Loucy (cell line): ENCODE results near the gene APOF.

Source experiments
- CTCF ChIP-seq: fragments of 200-600 bp; sonication (generic); conservative IDR thresholded peaks from 2 replicates; pipeline ENCODE4 v1.5.1; 2014; ENCODE audit warnings: mild to moderate bottlenecking, antibody characterized with exemption, low read length
- EZH2phosphoT487 ChIP-seq: fragments of 200-600 bp; IDR thresholded peaks from 2 replicates; pipeline ENCODE4 v1.6.1; 2018; ENCODE audit warnings: antibody characterized with exemption, mild to moderate bottlenecking, moderate library complexity, borderline replicate concordance

GRCh38 chr12:56326533-56326932 is 36.1 kb downstream of the APOF start:
- TF ChIP-seq CTCF = no peak
- TF ChIP-seq EZH2phosphoT487 = no peak
